NCI-H1694 (cell line): ENCODE results near the gene XPC.
"Not testable (repeated sequence)": the region's sequence is repeated elsewhere in the genome, so short reads cannot be mapped to it uniquely, and the experiment has no call there.

Source experiments
- DNase-seq: peaks from one replicate; lab custom pipeline; 2025; lab: John Stamatoyannopoulos, UW

XPC gene

GRCh38 chr3:14119651-14120050, 58.8 kb downstream of the XPC start:
- DNase-seq: no peak

DNA sequence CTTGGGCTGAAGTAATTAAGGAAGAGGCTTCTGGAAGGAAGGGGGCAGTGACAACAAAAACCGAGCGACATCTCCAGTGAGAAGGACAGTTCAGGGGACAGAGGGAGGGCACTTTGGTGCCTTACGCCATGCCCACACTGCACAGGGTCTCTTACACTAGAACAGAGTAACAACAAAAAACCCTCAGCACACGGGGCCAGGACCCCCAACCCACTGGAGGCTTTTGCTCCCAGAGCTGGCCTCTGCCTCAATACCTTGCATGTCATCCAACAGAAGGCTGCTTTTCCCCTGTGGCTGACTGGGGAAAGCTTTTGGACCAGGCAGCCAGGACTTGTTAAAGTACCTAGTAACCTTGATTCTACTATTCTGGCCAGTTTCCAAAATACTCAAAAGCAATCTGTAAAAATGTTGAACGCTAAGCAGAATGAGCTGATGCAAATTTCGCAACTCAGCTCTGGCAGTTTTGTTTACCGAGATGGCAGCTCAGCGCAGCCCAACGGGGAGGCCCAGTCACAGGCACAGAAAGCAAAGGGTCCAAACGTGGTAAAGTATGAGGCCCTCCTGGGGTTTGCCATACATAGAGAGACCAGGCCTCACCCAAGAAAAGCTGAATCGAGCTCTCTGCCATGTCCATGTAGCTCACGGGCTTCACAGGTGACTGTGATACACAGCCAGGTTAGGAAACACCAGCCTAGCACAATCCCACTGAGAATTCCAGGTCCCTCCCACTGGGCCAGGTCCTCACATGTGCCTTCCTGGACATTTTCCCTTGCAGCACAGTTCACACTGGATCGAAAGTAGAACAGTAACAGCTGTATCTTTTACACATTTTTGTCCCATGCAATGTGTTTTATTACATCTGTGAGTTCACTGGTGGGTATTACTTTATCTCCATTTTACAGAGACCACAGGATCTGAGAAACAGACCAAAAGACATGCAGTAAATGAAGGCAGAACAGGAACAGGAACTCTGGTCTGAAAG, 59.7 kb downstream of the XPC start:
- DNase-seq: no peak

DNA sequence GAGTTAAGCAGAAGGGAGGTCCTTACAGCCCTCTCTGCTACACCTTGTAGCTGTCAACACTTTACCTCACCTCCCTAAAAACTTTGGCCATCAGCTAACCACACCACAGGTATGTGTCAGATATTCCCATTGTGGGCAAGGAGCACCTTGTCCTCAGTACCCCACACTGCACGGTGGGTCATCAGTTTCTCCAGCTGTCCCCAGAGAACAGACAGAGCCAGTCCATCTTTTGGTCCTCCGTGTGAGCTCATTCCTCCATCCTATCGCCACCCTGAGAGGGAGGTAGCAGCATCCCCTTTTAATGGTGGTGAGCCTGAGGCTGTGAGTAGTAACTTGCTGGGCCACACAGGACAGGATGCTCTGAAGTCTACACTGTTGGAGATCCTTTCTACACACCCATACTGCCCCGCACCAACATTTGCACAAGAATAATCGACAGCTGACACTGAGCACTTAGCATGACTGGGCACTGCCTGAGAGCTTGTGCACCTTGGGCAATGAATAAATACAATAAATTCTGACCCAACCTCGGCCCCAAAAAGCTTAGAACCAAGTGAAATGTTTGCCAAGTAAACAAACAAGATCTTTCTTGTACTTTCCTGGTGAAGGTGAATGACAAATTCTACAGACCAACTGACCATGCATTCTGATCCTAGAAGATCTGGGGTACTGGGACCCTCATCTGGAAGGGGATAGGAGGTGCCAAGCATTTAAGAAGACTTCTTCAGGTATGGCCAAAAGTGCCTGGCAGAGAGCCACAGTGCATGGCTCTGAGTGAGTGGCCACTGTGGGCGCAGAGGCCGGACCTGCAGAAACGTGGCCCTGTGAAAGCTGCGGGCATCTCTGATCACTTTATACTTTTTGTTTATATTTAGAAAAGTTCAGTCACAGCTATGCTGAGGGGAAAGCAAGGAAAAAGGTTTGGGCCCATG, 60.7 kb downstream of the XPC start:
- DNase-seq: no peak

DNA sequence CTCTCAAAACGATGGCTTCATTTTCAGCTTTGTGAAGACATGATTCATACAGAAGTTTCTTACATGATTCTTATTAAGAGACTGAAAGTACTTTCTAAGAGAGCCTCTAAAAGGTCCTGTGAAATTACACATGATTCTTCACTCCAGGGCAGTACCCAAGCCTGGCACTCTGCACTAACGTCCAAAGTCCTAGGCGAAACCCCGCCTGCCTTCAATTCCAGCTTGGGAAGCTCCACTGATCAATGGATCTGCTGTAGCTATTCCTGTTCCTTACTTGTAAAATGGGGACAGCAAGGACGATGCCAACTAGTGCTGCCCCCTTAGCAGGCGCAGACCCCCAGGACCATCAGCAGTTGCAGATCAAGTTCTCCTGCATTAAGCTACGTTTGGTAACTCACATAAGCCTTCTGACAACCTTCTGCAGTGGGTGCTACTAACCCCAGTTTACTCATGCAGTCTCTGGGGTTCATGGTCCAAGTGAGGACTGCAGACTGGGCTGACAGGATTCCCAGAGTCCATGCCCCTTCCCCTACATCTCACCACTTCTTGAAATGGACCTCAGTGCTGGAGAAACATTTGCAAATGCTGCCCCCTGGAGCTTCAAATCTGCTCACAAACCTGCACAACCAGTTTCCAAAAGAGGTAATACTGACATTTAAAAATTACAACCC, 64.3 kb downstream of the XPC start:
- DNase-seq: no peak

- DNase-seq: no peak
Measured at GRCh38 chr3:14110699-14111098, 67.7 kb downstream of the XPC start.

GRCh38 chr3:14109821-14110220, 68.6 kb downstream of the XPC start:
- DNase-seq: not testable (repeated sequence)

- DNase-seq: no peak
Measured at GRCh38 chr3:14097616-14098391, 80.6 kb downstream of the XPC start.

GRCh38 chr3:14096742-14097141, 81.7 kb downstream of the XPC start:
- DNase-seq: no peak
